Caco-2 (cell line): ENCODE results near the gene FAM13A. TPM values are rescaled to one million over a fixed set of nuclear protein-coding genes. Genes with fewer than 3 reads are reported as not detected.

ENCODE experiments used
- BruUV-seq: library from RNA; stranded (reverse); fragments of 400-500 nt; replicated peaks from 2 replicates; lab custom pipeline; 2021; lab: Mats Ljungman, UMichigan
- CTCF ChIA-PET: fragments of 300-600 bp; sonication (Branson Sonifier 250); formaldehyde crosslinking; loops from one replicate; lab custom pipeline; 2022; ENCODE audit warnings: antibody characterized with exemption; lab: Charles Lee
- POLR2A ChIA-PET: fragments of 300-600 bp; sonication (Branson Sonifier 250); formaldehyde crosslinking; loops from one replicate; lab custom pipeline; 2022; ENCODE audit warnings: antibody characterized with exemption; lab: Charles Lee
- DNase-seq, 2 experiments: peaks; one replicate each; pipeline versions ENCODE4 v3.0.0 to v3.0.0-alpha.2; 2020 to 2022
- H3K27me3 ChIP-seq: replicated peaks from 2 replicates; pipeline ENCODE4 v1.6.0; 2011; ENCODE audit warnings: low read length; ENCODE audit not compliant: control insufficient read depth, insufficient read depth
- H3K36me3 ChIP-seq: 2 replicates; pipeline ENCODE4 v1.5.1; 2011; ENCODE audit warnings: low read length; ENCODE audit not compliant: control insufficient read depth, insufficient read depth
- H3K4me1 ChIP-seq: fragments of 250-450 bp; sonication (Bioruptor Pico); 2 replicates; pipeline ENCODE4 v1.5.1; 2020; ENCODE audit warnings: mild to moderate bottlenecking
- H3K4me3 ChIP-seq: 2 replicates; pipeline ENCODE4 v1.5.1; 2011; ENCODE audit warnings: low read depth, mild to moderate bottlenecking, control low read depth, low read length
- H3K9me3 ChIP-seq: fragments of 250-450 bp; sonication (Bioruptor Pico); 2 replicates; pipeline ENCODE4 v1.5.1; 2020; ENCODE audit warnings: mild to moderate bottlenecking, moderate library complexity
- H3K27ac Mint-ChIP-seq: one replicate; pipeline ENCODE4 v1.8.0; 2022; ENCODE audit warnings: mixed read lengths; ENCODE audit not compliant: unreplicated experiment
- H3K27me3 Mint-ChIP-seq: one replicate; pipeline ENCODE4 v1.8.0; 2022; ENCODE audit warnings: mixed read lengths; ENCODE audit not compliant: insufficient read depth, unreplicated experiment
- H3K36me3 Mint-ChIP-seq: one replicate; pipeline ENCODE4 v1.8.0; 2022; ENCODE audit warnings: mild to moderate bottlenecking, mixed read lengths; ENCODE audit not compliant: insufficient read depth, unreplicated experiment
- H3K4me1 Mint-ChIP-seq: one replicate; pipeline ENCODE4 v1.8.0; 2022; ENCODE audit warnings: low read depth, mixed read lengths; ENCODE audit not compliant: unreplicated experiment
- H3K4me3 Mint-ChIP-seq: one replicate; pipeline ENCODE4 v1.8.0; 2022; ENCODE audit warnings: mild to moderate bottlenecking, moderate library complexity, mixed read lengths; ENCODE audit not compliant: unreplicated experiment
- H3K9me3 Mint-ChIP-seq: one replicate; pipeline ENCODE4 v1.8.0; 2022; ENCODE audit warnings: mixed read lengths; ENCODE audit not compliant: unreplicated experiment
- CTCF ChIP-seq, 2 experiments: fragments of 200-600 bp in 1 of 2; IDR thresholded peaks; 1 replicate in 1 of 2; 2 replicates in 1 of 2; pipeline versions ENCODE4 v1.5.1 to v1.8.0; 2011 to 2022; ENCODE audit warnings: antibody characterized with exemption in 1 of 2, control low read depth in 1 of 2, inconsistent platforms in 1 of 2, low read depth in 1 of 2, low read length in 1 of 2, mild to moderate bottlenecking in 1 of 2, moderate library complexity in 1 of 2; ENCODE audit not compliant: insufficient read depth in 1 of 2, severe bottlenecking in 1 of 2, unreplicated experiment in 1 of 2
- intact Hi-C: fragments of 100-400 bp; cut with micrococcal nuclease; formaldehyde crosslinking; loops from one replicate; pipeline ENCODE4 v1.10.0; 2022; ENCODE audit not compliant: unreplicated experiment
- total RNA-seq: library from RNA; stranded (reverse); gene quantifications from 2 replicates; pipeline ENCODE4 v1.2.3, GENCODE V29; 2022

Gene FAM13A
- total RNA-seq, 1 experiment from 2014 or later, result 11.0 TPM

GRCh38 chr4:88880501-88881226 lies 176.3 kb downstream of the FAM13A start:
- Mint-ChIP-seq H3K27ac (no peak overlapping the region), H3K4me1 (no peaks in the 10 kb centered on the region), H3K9me3 (no peaks in the 10 kb centered on the region), H3K36me3 (no peaks in the 10 kb centered on the region), H3K27me3 (no peaks in the 10 kb centered on the region), H3K4me3 (no peak overlapping the region)
- Histone ChIP-seq H3K4me1 (peaks cover 6% of the 10 kb centered on the region; the same call in 1 of the 2 replicates), H3K4me3 (no peak overlapping the region), H3K27me3 (no peaks in the 10 kb centered on the region), H3K36me3 (no peaks in the 10 kb centered on the region), H3K9me3 (no peaks in the 10 kb centered on the region)
- ChIA-PET POLR2A (no interaction called here), CTCF (no interaction called here)
- intact Hi-C loops, result no loop called here
- no TSS peak for BruUV-seq
- no peak for DNase-seq
- no peak for TF ChIP-seq CTCF (IDR thresholded peaks at IDR 0.05; ENCODE audit: insufficient read depth in 1 of 2, low read depth in 1 of 2, low read length in 1 of 2, severe bottlenecking in 1 of 2, unreplicated experiment in 1 of 2)

DNA sequence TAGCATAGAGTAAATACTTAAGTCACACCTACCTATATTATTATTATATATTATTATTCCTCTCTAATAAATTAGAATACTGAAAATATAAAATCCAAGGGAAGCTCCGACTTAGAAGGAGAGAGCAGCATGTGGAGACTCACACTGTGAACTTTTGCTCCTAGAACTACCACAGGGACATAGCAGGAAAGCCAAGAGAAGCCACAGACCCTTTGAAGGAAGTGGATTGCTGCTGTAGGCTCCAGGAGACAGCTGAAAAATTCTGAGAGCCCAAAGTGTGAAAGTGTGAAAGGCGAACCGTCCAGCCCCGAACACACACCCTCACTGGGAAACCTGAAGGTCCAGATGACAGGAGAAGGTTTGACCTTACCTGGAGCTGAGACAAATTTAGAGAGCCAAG lies 177.0 kb downstream of the FAM13A start:
- H3K4me3 Mint-ChIP-seq, result no peak overlapping the region
- H3K4me1 ChIP-seq, result peaks cover 6% of the 10 kb centered on the region; the same call in 1 of the 2 replicates
- no peaks in the 10 kb centered on the region for H3K9me3 ChIP-seq
- H3K27ac Mint-ChIP-seq, result no peak overlapping the region
- no peaks in the 10 kb centered on the region for H3K27me3 ChIP-seq
- no TSS peak for BruUV-seq
- no peaks in the 10 kb centered on the region for H3K36me3 Mint-ChIP-seq
- no peaks in the 10 kb centered on the region for H3K9me3 Mint-ChIP-seq
- no peak for TF ChIP-seq CTCF (IDR thresholded peaks at IDR 0.05; ENCODE audit: insufficient read depth in 1 of 2, low read depth in 1 of 2, low read length in 1 of 2, severe bottlenecking in 1 of 2, unreplicated experiment in 1 of 2)
- H3K4me3 ChIP-seq, result no peak overlapping the region
- no peaks in the 10 kb centered on the region for H3K36me3 ChIP-seq
- intact Hi-C loops, result no loop called here
- ChIA-PET CTCF (no interaction called here), POLR2A (no interaction called here)
- DNase-seq, result no peak
- no peaks in the 10 kb centered on the region for H3K4me1 Mint-ChIP-seq
- no peaks in the 10 kb centered on the region for H3K27me3 Mint-ChIP-seq

DNA sequence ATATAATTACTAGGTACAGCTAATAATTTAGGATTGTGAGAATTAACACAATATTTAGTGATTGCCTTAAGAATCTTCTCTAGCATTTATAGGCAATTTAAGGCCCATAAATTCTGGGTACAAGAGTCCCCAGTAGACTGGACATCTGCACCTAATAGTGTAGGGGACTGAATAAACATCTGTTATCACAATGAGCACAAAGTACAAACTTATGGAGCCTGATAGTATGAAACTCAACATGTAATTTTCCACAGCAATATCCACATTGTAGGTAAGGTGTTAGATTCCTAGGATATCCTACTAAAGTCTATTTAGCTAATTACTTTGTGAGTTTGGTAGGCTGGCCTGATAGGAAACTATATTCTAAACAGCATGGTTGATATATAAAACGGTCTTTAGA lies 178.3 kb downstream of the FAM13A start:
- Mint-ChIP-seq H3K4me3 (no peak overlapping the region), H3K27ac (no peak overlapping the region), H3K9me3 (no peaks in the 10 kb centered on the region), H3K4me1 (no peaks in the 10 kb centered on the region), H3K27me3 (no peaks in the 10 kb centered on the region), H3K36me3 (no peaks in the 10 kb centered on the region)
- CTCF ChIA-PET, result no interaction called here
- POLR2A ChIA-PET, result no interaction called here
- BruUV-seq, result no TSS peak
- Histone ChIP-seq H3K4me3 (no peak overlapping the region), H3K27me3 (no peaks in the 10 kb centered on the region), H3K9me3 (no peaks in the 10 kb centered on the region), H3K4me1 (peaks cover 6% of the 10 kb centered on the region; the same call in 1 of the 2 replicates), H3K36me3 (no peaks in the 10 kb centered on the region)
- TF ChIP-seq CTCF (IDR thresholded peaks at IDR 0.05; ENCODE audit: insufficient read depth in 1 of 2, low read depth in 1 of 2, low read length in 1 of 2, severe bottlenecking in 1 of 2, unreplicated experiment in 1 of 2), result no peak
- intact Hi-C loops, result loop anchor here (1.0 kb wide), 1 partner anchor 55 kb away; no protein-coding TSS in a partner anchor
- DNase-seq, result no peak
